DMS79 (cell line): ENCODE data around the gene ATRAID.

ENCODE experiments used
- DNase-seq: peaks from one replicate; lab custom pipeline; 2025; lab: John Stamatoyannopoulos, UW

Gene ATRAID

DNA sequence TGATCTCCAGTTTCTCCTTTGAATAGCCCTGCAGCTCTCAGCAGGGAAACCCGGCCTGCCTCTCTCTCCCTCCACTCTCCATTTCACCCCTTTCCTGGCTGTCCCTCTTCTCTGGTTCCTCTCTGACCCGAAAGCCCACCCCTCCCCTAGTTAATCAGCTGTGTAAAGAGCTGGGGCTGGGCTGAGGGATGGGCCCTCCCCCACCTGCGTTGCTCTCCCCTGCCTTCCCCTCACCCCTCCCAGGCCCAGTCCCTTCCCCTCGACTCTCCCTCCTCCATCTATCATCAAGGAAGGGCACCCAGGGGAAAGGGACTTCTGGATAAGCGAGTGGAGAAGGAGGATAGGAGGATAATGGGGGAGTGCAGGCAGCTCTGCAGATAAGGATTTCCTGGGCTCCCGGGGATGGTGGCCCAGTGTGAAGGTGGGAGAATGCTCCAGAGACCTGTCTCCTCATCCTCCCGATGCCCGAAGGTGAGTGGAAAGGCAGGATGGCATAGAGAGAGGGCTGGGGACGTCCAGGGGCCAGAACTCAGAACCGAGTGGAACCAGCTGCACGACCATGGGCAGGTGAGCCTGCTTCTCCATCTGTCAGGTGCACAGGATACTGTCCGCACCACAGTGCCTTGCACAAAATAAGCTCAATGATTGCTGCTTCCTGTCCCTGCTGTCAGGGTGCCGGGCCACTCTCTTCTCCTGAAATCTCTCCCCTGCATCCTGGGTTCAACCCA, 39.0 kb downstream of the ATRAID start:
- no peak for DNase-seq

GRCh38 chr2:27251766-27252165, 39.9 kb downstream of the ATRAID start:
- DNase-seq, result no peak

- DNase-seq, result no peak
Observed at GRCh38 chr2:27255187-27255586, 43.3 kb downstream of the ATRAID start.

GRCh38 chr2:27255660-27256059, 43.8 kb downstream of the ATRAID start:
- no peak for DNase-seq

DNA sequence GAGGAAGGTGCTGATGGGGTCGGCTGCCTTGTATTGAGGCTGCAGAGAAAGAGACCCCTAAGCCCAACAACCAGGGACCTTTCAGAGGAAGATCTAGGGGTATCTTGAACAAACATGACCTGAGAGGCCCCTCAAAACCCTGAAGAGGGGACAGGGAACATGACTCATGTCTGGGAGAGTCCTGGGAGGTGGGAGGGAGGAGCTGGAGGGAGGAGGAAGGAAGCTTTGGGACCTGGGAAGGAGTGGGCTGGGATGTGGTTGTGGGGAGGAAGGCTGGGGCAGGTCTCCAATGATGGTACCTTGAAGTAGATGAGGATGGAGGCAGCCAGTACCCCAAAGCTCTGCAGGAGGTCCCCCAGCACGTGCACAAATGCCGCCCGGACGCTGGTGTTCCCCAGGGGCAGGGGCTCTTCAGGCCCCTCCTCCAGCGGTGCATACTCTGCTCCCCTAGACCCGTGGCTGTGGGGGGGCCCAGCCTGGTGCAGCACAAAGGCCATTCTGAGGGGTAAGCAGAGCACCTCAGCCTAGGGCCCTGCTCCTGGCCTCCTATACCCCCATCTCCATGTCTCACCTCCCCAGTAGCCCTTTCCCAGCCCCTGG, 45.1 kb downstream of the ATRAID start:
- DNase-seq, result no peak

DNA sequence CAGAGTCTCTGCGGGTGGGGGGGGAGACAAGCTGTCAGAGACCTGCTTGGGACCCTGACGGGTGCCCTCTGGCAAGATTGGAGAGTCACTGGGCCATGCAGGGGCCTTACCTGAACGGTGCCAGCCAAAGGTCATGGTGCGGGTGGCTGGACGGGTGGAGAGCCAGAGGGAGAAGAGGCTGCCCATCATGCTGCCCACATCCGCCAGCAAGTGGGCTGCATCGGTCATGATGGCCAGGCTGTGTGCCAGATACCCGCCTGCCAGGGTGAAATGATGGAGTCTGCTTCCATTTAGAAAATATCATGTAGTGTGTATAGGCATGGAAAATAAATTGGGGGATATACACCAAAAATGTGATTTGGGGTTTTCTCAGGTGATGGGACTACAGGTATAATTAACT, 46.2 kb downstream of the ATRAID start:
- DNase-seq, result no peak

DNA sequence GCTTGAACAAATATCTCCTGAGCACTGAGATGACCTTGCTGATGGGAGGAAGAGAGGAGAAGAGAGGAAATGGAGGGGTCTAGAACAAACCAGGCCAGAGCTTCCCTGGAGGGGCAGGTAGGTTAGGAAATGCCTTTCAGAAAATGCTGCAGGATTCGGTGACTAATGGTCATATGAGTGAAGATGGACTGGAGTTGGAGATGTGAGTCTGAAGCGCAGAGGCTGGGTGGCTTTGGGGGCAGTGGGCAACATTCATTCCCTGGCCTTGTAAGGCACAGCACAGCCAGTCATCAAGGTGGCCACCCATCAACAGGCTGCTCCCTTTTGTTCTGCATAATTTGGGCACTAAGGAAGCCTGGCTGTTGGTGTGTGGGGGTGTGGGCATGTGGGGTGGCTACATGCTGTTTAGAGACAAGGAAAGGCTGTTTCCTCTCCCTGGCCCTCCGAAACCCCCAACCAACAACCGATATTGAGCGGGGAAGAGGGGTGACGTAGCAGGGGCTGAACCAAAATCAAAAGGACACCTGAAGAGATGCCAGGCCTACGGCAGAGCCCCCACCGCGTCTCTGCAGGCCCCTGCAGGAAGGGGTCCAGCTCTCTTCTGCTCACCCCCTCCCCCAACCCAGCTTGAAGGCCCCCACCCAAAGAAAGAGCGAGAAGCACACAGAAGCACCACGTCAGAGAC, 49.5 kb downstream of the ATRAID start:
- DNase-seq, result no peak

GRCh38 chr2:27261926-27262298, 50.1 kb downstream of the ATRAID start:
- DNase-seq, result no peak

DNA sequence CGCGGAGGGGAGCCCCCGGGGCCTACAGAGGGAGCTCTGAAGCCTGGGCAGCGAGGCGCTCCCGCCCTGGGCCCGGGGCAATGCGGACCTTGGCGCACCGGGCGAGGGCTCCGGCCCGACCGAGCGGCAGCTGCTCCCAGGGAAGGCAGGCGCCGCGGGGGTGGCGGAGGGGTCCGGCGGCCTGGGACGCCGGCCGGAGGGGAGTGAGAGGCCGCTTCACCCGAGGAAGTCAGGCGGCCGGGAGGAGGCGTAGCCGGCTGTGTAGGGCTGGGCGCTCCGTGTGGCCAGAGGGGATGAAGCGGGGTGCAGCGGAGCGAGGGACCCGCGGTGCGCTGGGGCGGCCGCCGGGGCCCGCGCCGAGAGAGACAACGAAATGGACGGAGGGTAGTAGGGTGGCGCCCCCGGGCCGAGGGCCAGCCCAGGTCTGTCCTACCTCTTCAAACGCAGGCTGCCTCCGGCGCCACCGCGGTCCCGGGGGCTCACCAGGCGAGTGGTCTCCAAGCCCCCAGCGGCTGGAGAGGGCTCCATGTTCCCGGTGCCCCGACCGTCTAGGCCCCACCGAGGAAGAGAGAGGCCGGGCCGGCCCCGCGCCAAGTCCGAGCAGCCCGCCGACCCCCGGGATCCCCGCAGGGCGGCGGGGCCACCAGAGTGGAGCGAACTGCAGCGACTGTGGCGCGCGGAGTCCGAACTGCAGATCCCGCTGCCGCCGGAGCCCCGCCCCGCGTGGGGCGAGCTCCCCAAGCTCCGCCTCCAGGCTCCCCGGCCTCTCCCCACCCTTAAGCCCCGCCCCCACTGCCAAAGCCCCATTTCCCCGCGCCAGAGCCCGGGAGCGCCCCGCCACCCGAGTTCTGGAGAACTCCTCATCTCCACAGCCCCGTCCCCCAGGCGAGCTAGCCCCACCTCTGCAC, 50.8 kb downstream of the ATRAID start, which contains the start of gene SLC30A3:
Gene SLC30A3, minus strand, starts transcription at position 669 of the 908 bp plus-strand sequence. Its CDS starts 141 bp downstream, at position 528.
- DNase-seq, result no peak

DNA sequence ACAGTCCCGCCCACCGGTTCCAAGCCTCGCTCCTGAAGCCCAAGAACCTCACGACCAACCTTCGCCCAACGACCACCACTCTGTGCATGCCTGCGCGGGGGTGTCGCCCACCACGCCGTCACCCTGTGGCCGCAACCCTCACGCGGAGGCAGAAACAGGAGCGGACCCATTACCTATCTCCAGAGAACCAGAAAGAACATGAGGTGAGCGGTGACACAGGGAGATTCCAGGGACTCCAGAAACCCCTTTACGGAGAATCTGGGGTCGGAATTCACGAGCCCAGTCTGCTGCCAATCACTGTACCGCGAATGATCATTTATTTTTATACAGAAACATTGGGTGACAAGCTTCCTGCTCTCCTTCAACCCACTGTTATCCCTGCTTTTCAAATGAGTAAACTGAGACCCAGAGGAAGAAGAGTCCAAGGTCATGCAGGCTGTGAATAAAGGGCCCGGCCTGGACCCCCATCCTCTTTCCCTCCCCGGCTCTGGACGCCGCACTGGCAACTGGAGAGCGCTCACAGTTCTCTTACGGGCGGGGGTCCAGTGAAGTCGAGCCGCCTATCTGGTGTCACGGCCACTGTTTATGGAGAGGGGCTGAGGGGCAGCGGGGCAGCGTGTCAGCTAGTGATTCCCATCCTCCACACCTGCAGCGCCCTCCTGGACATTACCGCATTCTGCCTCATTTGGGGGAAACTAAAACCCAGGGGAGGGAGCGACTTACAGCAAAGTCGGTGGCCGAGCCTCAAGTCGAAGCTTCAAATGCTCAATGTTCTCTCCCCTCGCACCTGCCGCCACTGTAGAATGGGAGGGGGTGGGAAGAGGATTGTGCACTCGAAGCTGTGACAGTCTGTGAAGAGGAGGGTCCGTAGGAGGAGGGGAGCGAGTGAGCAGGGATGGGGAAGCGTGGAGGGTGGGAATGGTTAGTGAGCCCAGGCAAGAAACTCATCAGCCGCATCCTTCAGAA, 51.7 kb downstream of the ATRAID start:
- DNase-seq, result no peak

- peak; percentile 12 for DNase-seq
Observed at GRCh38 chr2:27264253-27264752, 52.5 kb downstream of the ATRAID start.

DNA sequence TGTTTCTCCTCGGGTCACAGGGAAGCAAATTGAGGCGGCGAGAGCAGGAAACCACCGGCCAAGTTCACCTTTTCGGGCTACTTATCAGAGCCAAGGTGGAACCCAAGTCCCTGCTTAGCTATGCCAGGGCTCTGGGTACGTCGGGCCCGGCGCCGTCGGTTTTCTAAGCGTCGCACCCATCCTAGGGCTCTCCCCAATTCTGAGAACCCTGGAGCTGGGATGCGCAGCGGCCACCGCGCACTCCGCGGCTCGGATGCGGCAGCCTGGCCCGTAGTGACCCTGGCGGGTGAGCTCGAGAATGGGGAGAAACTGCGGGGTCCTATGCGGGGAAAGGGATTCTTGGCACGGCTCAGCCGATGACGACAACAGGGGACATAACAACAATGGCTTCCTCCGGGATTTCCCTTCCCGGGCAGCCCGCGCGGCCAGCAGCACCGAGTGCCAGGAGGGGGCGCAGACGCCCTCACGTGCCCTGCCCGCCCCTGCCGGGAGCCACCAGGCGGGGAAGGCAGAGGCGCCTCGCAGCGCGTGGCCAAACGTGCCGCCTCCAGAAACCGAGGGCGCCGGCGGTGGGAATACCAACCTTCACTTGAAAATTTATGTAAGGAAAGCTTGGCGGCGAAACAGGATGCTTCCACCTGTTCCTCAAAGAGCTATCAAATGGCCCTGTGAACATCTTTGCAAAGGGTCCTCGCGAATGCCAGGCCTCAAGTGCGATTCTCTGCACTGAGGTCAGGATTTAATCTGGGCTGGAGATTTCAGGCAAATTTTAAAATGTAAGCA, 53.1 kb downstream of the ATRAID start:
- DNase-seq, result peak; percentile 67

GRCh38 chr2:27265536-27265870, 53.7 kb downstream of the ATRAID start:
- no peak for DNase-seq
